ENCODE measurements around the gene NKX1-2.
A peak's percentile ranks its signal among the peaks of the same experiment; 100 is the strongest.

Gene NKX1-2

GRCh38 chr10:124450783-124451057 lies 885 bp upstream of the NKX1-2 start:
- no peaks in the 10 kb centered on the region for H4K20me1 ChIP-seq (ENCODE audit: insufficient read depth, low read length)
- no peak for TF ChIP-seq CTCF (IDR thresholded peaks at IDR 0.05; ENCODE audit: low read length)
- no peak for TF ChIP-seq EZH2 (optimal IDR thresholded peaks at IDR 0.05; ENCODE audit: low read depth, low read length)
- no peak for TF ChIP-seq EZH2phosphoT487 (IDR thresholded peaks at IDR 0.05; ENCODE audit: low read length)
- no peaks in the 10 kb centered on the region for H3K36me3 ChIP-seq (replicated peaks; ENCODE audit: insufficient read depth, low read length)
- H3F3A ChIP-seq (ENCODE audit: insufficient read depth, low read length): no peaks in the 10 kb centered on the region
- H3K79me2 ChIP-seq (ENCODE audit: low read length): no peaks in the 10 kb centered on the region
- H3K27ac ChIP-seq (ENCODE audit: low read length): no peak overlapping the region
- H3K9ac ChIP-seq (ENCODE audit: low read length): no peak overlapping the region
- no peaks in the 10 kb centered on the region for H3K4me1 ChIP-seq (ENCODE audit: low read length)
- no peak overlapping the region for H3K4me3 ChIP-seq (ENCODE audit: low read length)
- no peaks in the 10 kb centered on the region for H3K9me3 ChIP-seq (replicated peaks; ENCODE audit: insufficient read depth, low read length)
- H3K9me2 ChIP-seq (replicated peaks; ENCODE audit: insufficient read depth, low read length): no peaks in the 10 kb centered on the region
- no peak overlapping the region for H3K4me2 ChIP-seq (ENCODE audit: low read depth, low read length)
- H3K27me3 ChIP-seq (replicated peaks; ENCODE audit: insufficient read depth, low read length): peaks cover 62% of the 10 kb centered on the region
- DNase-seq: no peak
- no peak overlapping the region for H2AFZ ChIP-seq (ENCODE audit: low read length)

GRCh38 chr10:124449170-124450011 lies 444 bp downstream of the NKX1-2 start:
- Histone ChIP-seq H3K9me3 (replicated peaks; ENCODE audit: insufficient read depth, low read length) (no peaks in the 10 kb centered on the region), H3K9me2 (replicated peaks; ENCODE audit: insufficient read depth, low read length) (no peaks in the 10 kb centered on the region), H3K27me3 (replicated peaks; ENCODE audit: insufficient read depth, low read length) (peaks cover 63% of the 10 kb centered on the region), H4K20me1 (ENCODE audit: insufficient read depth, low read length) (no peaks in the 10 kb centered on the region), H3F3A (ENCODE audit: insufficient read depth, low read length) (no peaks in the 10 kb centered on the region), H2AFZ (ENCODE audit: low read length) (no peak overlapping the region), H3K27ac (ENCODE audit: low read length) (no peak overlapping the region), H3K4me1 (ENCODE audit: low read length) (no peaks in the 10 kb centered on the region), H3K4me2 (ENCODE audit: low read depth, low read length) (peak overlapping the region; percentile 37; the same call in 1 of the 2 replicates), H3K36me3 (replicated peaks; ENCODE audit: insufficient read depth, low read length) (no peaks in the 10 kb centered on the region), H3K4me3 (ENCODE audit: low read length) (0 out of 2 replicates have a peak overlapping the region, but pooled peaks have one; percentile 7), H3K79me2 (ENCODE audit: low read length) (no peaks in the 10 kb centered on the region), H3K9ac (ENCODE audit: low read length) (no peak overlapping the region)
- no peak for TF ChIP-seq EZH2phosphoT487 (IDR thresholded peaks at IDR 0.05; ENCODE audit: low read length)
- peak; percentile 70 for TF ChIP-seq EZH2 (optimal IDR thresholded peaks at IDR 0.05; ENCODE audit: low read depth, low read length)
- no peak for DNase-seq

GRCh38 chr10:124448696-124449169 lies 1.1 kb downstream of the NKX1-2 start:
- DNase-seq: no peak

More at GRCh38 chr10:124448696-124449169, 1.1 kb downstream of the NKX1-2 start:
- peak overlapping the region; percentile 37; the same call in 1 of the 2 replicates for H3K4me2 ChIP-seq (ENCODE audit: low read depth, low read length)
- H3K9me2 ChIP-seq (replicated peaks; ENCODE audit: insufficient read depth, low read length): no peaks in the 10 kb centered on the region
- H2AFZ ChIP-seq (ENCODE audit: low read length): no peak overlapping the region
- TF ChIP-seq EZH2 (optimal IDR thresholded peaks at IDR 0.05; ENCODE audit: low read depth, low read length) (no peak), CTCF (IDR thresholded peaks at IDR 0.05; ENCODE audit: low read length) (peak; percentile 16; the same call in 1 of the 2 replicates)
- H3F3A ChIP-seq (ENCODE audit: insufficient read depth, low read length): no peaks in the 10 kb centered on the region
- H3K4me3 ChIP-seq (ENCODE audit: low read length): peak overlapping the region; percentile 7; the same call in 1 of the 2 replicates
- H3K27me3 ChIP-seq (replicated peaks; ENCODE audit: insufficient read depth, low read length): peaks cover 63% of the 10 kb centered on the region
- H3K9ac ChIP-seq (ENCODE audit: low read length): no peak overlapping the region
- no peak overlapping the region for H3K27ac ChIP-seq (ENCODE audit: low read length)
- H3K36me3 ChIP-seq (replicated peaks; ENCODE audit: insufficient read depth, low read length): no peaks in the 10 kb centered on the region
- no peaks in the 10 kb centered on the region for H3K4me1 ChIP-seq (ENCODE audit: low read length)
- H3K9me3 ChIP-seq (replicated peaks; ENCODE audit: insufficient read depth, low read length): no peaks in the 10 kb centered on the region
- H4K20me1 ChIP-seq (ENCODE audit: insufficient read depth, low read length): no peaks in the 10 kb centered on the region
- no peaks in the 10 kb centered on the region for H3K79me2 ChIP-seq (ENCODE audit: low read length)
